ENCODE data around the gene TMEM115. TPM values are rescaled to one million over a fixed set of nuclear protein-coding genes. Genes with fewer than 3 reads are reported as not detected.
A peak's percentile ranks its signal among the peaks of the same experiment; 100 is the strongest.

Gene TMEM115
- total and polyA plus RNA-seq, 10 of the 15 experiments (the other 5 are each of a cell fraction or from before 2014, with no cell fraction given): 1.9 to 18.7 (median 13.2) TPM

DNA sequence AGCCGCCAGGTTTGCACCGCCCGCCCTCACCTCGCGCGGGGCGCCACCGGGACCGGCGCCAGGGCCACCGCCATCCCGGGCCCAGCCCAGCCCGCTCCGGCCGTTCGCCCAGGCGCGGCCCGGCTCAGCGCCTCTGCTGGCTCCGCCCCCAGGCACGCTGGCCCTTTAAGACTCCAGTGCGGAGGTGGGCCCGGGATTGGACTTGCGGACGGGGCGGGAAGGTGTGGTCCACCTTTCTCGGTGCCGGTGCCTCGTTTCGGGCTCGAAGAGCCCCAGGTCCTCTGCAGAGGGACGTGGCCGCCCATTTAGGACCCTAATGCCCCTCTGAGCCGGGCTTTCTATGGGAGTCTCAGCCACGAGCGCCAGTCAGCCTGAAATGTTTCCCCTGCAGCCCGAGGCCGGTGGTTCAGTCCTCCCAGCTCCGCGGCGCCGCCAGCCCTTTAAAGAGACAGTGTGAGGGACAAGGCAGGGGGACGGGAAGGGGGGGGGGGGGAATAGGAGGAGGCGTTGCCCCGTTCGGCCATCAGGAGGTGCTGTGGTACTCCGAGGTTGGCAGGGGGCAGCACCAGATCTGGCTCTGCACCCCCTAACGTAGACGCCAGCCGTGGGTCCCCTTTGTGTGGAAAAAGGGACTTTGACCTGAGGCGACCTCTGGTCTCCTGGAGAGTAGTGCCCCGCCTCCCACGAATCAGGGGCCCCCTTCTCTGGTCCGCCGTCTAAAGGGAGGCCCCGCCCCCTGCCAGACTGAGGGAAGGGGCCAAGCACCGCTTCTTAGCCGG is 37.8 kb downstream of the TMEM115 start (continued):
- TF ChIP-seq SUZ12 (IDR thresholded peaks at IDR 0.05; ENCODE audit: unreplicated experiment) (no peak), IKZF1 (conservative IDR thresholded peaks at IDR 0.05) (peak; percentile 89), CREM (IDR thresholded peaks at IDR 0.05; ENCODE audit: low read depth) (peak; percentile 51), HCFC1 (IDR thresholded peaks at IDR 0.05; ENCODE audit: low read length) (peak; percentile 36; the same call in 1 of the 2 replicates), NR2C1 (IDR thresholded peaks at IDR 0.05) (peak; percentile 32; the same call in 1 of the 2 replicates), RB1 (IDR thresholded peaks at IDR 0.05; ENCODE audit: borderline replicate concordance) (peak; percentile 84), KAT2A (conservative IDR thresholded peaks at IDR 0.05; ENCODE audit: control insufficient read depth, low read depth, low read length) (no peak), NFXL1 (IDR thresholded peaks at IDR 0.05; ENCODE audit: borderline replicate concordance) (peak; percentile 78; the same call in 1 of the 2 replicates)
- TF ChIP-seq, protein P1, sequence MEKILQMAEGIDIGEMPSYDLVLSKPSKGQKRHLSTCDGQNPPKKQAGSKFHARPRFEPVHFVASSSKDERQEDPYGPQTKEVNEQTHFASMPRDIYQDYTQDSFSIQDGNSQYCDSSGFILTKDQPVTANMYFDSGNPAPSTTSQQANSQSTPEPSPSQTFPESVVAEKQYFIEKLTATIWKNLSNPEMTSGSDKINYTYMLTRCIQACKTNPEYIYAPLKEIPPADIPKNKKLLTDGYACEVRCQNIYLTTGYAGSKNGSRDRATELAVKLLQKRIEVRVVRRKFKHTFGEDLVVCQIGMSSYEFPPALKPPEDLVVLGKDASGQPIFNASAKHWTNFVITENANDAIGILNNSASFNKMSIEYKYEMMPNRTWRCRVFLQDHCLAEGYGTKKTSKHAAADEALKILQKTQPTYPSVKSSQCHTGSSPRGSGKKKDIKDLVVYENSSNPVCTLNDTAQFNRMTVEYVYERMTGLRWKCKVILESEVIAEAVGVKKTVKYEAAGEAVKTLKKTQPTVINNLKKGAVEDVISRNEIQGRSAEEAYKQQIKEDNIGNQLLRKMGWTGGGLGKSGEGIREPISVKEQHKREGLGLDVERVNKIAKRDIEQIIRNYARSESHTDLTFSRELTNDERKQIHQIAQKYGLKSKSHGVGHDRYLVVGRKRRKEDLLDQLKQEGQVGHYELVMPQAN (conservative IDR thresholded peaks at IDR 0.05): peak; percentile 92; the same call in 1 of the 2 replicates
- TF ChIP-seq, protein P2, sequence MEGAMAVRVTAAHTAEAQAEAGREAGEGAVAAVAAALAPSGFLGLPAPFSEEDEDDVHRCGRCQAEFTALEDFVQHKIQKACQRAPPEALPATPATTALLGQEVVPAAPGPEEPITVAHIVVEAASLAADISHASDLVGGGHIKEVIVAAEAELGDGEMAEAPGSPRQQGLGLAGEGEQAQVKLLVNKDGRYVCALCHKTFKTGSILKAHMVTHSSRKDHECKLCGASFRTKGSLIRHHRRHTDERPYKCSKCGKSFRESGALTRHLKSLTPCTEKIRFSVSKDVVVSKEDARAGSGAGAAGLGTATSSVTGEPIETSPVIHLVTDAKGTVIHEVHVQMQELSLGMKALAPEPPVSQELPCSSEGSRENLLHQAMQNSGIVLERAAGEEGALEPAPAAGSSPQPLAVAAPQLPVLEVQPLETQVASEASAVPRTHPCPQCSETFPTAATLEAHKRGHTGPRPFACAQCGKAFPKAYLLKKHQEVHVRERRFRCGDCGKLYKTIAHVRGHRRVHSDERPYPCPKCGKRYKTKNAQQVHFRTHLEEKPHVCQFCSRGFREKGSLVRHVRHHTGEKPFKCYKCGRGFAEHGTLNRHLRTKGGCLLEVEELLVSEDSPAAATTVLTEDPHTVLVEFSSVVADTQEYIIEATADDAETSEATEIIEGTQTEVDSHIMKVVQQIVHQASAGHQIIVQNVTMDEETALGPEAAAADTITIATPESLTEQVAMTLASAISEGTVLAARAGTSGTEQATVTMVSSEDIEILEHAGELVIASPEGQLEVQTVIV (IDR thresholded peaks at IDR 0.05; ENCODE audit: borderline replicate concordance, partially characterized antibody): peak; percentile 98
- TF ChIP-seq, protein P3, sequence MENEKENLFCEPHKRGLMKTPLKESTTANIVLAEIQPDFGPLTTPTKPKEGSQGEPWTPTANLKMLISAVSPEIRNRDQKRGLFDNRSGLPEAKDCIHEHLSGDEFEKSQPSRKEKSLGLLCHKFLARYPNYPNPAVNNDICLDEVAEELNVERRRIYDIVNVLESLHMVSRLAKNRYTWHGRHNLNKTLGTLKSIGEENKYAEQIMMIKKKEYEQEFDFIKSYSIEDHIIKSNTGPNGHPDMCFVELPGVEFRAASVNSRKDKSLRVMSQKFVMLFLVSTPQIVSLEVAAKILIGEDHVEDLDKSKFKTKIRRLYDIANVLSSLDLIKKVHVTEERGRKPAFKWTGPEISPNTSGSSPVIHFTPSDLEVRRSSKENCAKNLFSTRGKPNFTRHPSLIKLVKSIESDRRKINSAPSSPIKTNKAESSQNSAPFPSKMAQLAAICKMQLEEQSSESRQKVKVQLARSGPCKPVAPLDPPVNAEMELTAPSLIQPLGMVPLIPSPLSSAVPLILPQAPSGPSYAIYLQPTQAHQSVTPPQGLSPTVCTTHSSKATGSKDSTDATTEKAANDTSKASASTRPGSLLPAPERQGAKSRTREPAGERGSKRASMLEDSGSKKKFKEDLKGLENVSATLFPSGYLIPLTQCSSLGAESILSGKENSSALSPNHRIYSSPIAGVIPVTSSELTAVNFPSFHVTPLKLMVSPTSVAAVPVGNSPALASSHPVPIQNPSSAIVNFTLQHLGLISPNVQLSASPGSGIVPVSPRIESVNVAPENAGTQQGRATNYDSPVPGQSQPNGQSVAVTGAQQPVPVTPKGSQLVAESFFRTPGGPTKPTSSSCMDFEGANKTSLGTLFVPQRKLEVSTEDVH (IDR thresholded peaks at IDR 0.05; ENCODE audit: low read depth, partially characterized antibody): peak; percentile 58
- TF ChIP-seq, protein P4, sequence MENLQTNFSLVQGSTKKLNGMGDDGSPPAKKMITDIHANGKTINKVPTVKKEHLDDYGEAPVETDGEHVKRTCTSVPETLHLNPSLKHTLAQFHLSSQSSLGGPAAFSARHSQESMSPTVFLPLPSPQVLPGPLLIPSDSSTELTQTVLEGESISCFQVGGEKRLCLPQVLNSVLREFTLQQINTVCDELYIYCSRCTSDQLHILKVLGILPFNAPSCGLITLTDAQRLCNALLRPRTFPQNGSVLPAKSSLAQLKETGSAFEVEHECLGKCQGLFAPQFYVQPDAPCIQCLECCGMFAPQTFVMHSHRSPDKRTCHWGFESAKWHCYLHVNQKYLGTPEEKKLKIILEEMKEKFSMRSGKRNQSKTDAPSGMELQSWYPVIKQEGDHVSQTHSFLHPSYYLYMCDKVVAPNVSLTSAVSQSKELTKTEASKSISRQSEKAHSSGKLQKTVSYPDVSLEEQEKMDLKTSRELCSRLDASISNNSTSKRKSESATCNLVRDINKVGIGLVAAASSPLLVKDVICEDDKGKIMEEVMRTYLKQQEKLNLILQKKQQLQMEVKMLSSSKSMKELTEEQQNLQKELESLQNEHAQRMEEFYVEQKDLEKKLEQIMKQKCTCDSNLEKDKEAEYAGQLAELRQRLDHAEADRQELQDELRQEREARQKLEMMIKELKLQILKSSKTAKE (IDR thresholded peaks at IDR 0.05; ENCODE audit: low read depth, poor library complexity, severe bottlenecking): peak; percentile 98
- TF ChIP-seq, protein P5, sequence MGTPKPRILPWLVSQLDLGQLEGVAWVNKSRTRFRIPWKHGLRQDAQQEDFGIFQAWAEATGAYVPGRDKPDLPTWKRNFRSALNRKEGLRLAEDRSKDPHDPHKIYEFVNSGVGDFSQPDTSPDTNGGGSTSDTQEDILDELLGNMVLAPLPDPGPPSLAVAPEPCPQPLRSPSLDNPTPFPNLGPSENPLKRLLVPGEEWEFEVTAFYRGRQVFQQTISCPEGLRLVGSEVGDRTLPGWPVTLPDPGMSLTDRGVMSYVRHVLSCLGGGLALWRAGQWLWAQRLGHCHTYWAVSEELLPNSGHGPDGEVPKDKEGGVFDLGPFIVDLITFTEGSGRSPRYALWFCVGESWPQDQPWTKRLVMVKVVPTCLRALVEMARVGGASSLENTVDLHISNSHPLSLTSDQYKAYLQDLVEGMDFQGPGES (IDR thresholded peaks at IDR 0.05): peak; percentile 42; the same call in 1 of the 2 replicates
